ENCODE measurements around the gene KDM7A. TPM values are rescaled to one million over a fixed set of nuclear protein-coding genes. Genes with fewer than 3 reads are reported as not detected.

Gene KDM7A
- polyA plus RNA-seq, 1 of the 3 experiments (the other 2 are of a cell fraction), result 0.94 TPM

DNA sequence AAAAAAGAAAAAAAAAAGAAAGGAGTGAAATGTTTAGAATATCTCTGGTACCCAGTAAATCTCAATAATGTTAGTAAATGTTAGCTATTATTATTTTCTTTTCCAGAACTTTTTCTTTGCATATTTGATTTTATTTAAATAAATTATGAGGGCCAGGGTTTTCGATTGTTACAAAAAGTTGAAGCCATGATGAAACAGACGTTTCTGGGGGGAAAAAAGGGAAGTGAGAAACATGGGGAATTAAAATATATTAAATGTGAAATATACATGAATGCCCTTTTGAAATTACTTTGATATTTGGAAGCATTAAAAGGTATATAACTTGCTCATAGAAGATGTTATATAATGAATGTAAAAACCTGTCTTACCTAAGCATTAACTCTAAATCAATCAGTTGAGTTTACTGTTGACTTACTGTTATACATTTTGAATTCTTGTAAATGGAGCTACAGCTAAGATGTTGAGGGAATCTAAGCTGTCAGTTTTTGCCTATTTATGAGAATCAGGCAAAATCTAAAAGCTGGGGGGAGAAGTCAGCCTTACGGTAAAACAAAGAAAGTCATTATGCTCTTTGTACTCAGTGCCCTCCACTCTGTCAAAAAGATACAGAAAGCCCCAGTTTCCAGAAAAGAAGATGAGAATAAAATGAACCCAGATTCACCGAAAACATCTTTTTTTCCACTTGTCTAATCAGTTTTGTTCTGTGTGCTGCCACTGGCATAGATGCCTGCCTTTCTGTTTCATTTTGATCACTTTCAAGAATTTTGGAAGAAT, 30.0 kb upstream of the KDM7A start:
- no peak for TF ChIP-seq FOXM1 (IDR thresholded peaks at IDR 0.05; ENCODE audit: low read depth)
- TF ChIP-seq, protein P1, sequence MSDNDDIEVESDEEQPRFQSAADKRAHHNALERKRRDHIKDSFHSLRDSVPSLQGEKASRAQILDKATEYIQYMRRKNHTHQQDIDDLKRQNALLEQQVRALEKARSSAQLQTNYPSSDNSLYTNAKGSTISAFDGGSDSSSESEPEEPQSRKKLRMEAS (IDR thresholded peaks at IDR 0.05; ENCODE audit: low read depth), result no peak
- no peak for TF ChIP-seq CHD2 (IDR thresholded peaks at IDR 0.05; ENCODE audit: low read length, partially characterized antibody)
- no peak for TF ChIP-seq EZH2phosphoT487 (IDR thresholded peaks at IDR 0.05; ENCODE audit: borderline replicate concordance, low read depth)
- TF ChIP-seq GATA2 (CRISPR knock-in tag; IDR thresholded peaks at IDR 0.05), result no peak
- TF ChIP-seq MXI1 (IDR thresholded peaks at IDR 0.05; ENCODE audit: low read depth, low read length), result no peak
- no peak for TF ChIP-seq JUND (IDR thresholded peaks at IDR 0.05)
- no peak for TF ChIP-seq RAD21 (IDR thresholded peaks at IDR 0.05; ENCODE audit: low read length)
- no peak for TF ChIP-seq YY1 (IDR thresholded peaks at IDR 0.05; ENCODE audit: low read depth)
- TF ChIP-seq, protein P2, sequence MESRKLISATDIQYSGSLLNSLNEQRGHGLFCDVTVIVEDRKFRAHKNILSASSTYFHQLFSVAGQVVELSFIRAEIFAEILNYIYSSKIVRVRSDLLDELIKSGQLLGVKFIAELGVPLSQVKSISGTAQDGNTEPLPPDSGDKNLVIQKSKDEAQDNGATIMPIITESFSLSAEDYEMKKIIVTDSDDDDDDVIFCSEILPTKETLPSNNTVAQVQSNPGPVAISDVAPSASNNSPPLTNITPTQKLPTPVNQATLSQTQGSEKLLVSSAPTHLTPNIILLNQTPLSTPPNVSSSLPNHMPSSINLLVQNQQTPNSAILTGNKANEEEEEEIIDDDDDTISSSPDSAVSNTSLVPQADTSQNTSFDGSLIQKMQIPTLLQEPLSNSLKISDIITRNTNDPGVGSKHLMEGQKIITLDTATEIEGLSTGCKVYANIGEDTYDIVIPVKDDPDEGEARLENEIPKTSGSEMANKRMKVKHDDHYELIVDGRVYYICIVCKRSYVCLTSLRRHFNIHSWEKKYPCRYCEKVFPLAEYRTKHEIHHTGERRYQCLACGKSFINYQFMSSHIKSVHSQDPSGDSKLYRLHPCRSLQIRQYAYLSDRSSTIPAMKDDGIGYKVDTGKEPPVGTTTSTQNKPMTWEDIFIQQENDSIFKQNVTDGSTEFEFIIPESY (IDR thresholded peaks at IDR 0.05; ENCODE audit: borderline replicate concordance, low read depth), result no peak
- TF ChIP-seq FOXJ3 (CRISPR knock-in tag; IDR thresholded peaks at IDR 0.05), result no peak
- no peak for TF ChIP-seq RFX5 (IDR thresholded peaks at IDR 0.05; ENCODE audit: low read length)
- TF ChIP-seq, protein P3, sequence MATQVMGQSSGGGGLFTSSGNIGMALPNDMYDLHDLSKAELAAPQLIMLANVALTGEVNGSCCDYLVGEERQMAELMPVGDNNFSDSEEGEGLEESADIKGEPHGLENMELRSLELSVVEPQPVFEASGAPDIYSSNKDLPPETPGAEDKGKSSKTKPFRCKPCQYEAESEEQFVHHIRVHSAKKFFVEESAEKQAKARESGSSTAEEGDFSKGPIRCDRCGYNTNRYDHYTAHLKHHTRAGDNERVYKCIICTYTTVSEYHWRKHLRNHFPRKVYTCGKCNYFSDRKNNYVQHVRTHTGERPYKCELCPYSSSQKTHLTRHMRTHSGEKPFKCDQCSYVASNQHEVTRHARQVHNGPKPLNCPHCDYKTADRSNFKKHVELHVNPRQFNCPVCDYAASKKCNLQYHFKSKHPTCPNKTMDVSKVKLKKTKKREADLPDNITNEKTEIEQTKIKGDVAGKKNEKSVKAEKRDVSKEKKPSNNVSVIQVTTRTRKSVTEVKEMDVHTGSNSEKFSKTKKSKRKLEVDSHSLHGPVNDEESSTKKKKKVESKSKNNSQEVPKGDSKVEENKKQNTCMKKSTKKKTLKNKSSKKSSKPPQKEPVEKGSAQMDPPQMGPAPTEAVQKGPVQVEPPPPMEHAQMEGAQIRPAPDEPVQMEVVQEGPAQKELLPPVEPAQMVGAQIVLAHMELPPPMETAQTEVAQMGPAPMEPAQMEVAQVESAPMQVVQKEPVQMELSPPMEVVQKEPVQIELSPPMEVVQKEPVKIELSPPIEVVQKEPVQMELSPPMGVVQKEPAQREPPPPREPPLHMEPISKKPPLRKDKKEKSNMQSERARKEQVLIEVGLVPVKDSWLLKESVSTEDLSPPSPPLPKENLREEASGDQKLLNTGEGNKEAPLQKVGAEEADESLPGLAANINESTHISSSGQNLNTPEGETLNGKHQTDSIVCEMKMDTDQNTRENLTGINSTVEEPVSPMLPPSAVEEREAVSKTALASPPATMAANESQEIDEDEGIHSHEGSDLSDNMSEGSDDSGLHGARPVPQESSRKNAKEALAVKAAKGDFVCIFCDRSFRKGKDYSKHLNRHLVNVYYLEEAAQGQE (IDR thresholded peaks at IDR 0.05; ENCODE audit: low read depth, low read length), result no peak
- TF ChIP-seq TCF12 (IDR thresholded peaks at IDR 0.05), result no peak
- no peak for TF ChIP-seq RCOR1 (IDR thresholded peaks at IDR 0.05; ENCODE audit: low read length)
- no peak for TF ChIP-seq NFIC (IDR thresholded peaks at IDR 0.05; ENCODE audit: borderline replicate concordance)
- no peak for TF ChIP-seq TAF1 (IDR thresholded peaks at IDR 0.05; ENCODE audit: borderline replicate concordance, low read depth, low read length)
- TF ChIP-seq, protein P4, sequence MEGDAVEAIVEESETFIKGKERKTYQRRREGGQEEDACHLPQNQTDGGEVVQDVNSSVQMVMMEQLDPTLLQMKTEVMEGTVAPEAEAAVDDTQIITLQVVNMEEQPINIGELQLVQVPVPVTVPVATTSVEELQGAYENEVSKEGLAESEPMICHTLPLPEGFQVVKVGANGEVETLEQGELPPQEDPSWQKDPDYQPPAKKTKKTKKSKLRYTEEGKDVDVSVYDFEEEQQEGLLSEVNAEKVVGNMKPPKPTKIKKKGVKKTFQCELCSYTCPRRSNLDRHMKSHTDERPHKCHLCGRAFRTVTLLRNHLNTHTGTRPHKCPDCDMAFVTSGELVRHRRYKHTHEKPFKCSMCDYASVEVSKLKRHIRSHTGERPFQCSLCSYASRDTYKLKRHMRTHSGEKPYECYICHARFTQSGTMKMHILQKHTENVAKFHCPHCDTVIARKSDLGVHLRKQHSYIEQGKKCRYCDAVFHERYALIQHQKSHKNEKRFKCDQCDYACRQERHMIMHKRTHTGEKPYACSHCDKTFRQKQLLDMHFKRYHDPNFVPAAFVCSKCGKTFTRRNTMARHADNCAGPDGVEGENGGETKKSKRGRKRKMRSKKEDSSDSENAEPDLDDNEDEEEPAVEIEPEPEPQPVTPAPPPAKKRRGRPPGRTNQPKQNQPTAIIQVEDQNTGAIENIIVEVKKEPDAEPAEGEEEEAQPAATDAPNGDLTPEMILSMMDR (IDR thresholded peaks at IDR 0.05), result no peak
- TF ChIP-seq, protein P5, sequence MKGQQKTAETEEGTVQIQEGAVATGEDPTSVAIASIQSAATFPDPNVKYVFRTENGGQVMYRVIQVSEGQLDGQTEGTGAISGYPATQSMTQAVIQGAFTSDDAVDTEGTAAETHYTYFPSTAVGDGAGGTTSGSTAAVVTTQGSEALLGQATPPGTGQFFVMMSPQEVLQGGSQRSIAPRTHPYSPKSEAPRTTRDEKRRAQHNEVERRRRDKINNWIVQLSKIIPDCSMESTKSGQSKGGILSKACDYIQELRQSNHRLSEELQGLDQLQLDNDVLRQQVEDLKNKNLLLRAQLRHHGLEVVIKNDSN (IDR thresholded peaks at IDR 0.05; ENCODE audit: borderline replicate concordance, low read depth), result no peak
- TF ChIP-seq EP300 (IDR thresholded peaks at IDR 0.05; ENCODE audit: borderline replicate concordance in 1 of 2, low read depth in 1 of 2, low read length in 1 of 2), result no peak
- Histone ChIP-seq H2AFZ (ENCODE audit: low read depth) (no peak overlapping the region), H3K27me3 (ENCODE audit: insufficient read depth) (peaks cover 35% of the 10 kb centered on the region; the same call in 1 of the 2 replicates), H3K4me2 (no peak overlapping the region), H3K9me3 (no peaks in the 10 kb centered on the region), H3F3A (replicated peaks; ENCODE audit: insufficient read depth) (no peaks in the 10 kb centered on the region), H3K9me2 (no peaks in the 10 kb centered on the region), H3K4me1 (ENCODE audit: control insufficient read depth in 1 of 2, insufficient read depth in 2 of 2, low read depth in 1 of 2, low read length in 1 of 2) (no peaks in the 10 kb centered on the region), H3K79me2 (ENCODE audit: insufficient read depth) (no peaks in the 10 kb centered on the region), H3K36me3 (replicated peaks in 1 of 2; ENCODE audit: control insufficient read depth in 1 of 2, insufficient read depth in 2 of 2, low read length in 1 of 2) (no peaks in the 10 kb centered on the region), H4K20me1 (ENCODE audit: insufficient read depth) (no peaks in the 10 kb centered on the region), H3K9ac (no peak overlapping the region), H3K27ac (ENCODE audit: low read depth in 2 of 2, low read length in 1 of 2) (no peak overlapping the region), H3K4me3 (ENCODE audit: low read depth in 2 of 2, low read length in 1 of 2) (no peak overlapping the region)
- 52% methylated on average over 4 of the region's 4 CpGs for WGBS (ENCODE audit: low lambda C conversion rate)
- DNase-seq, result no peak
- CTCF ChIA-PET, result interaction anchor here (0.9 to 2.1 kb wide), 3 partner anchors 8 to 25 kb away, joined by 3 to 9 read pairs (median 3); no protein-coding TSS in a partner anchor
- POLR2A ChIA-PET, result no interaction called here
